GM23248 (cell line): Measurements from ENCODE around the gene KIF13A.

ENCODE experiments used
- EZH2 ChIP-seq: fragments of 200-600 bp; sonication (generic); IDR thresholded peaks from 2 replicates; pipeline ENCODE4 v1.6.1; 2018; ENCODE audit warnings: antibody characterized with exemption, mild to moderate bottlenecking; ENCODE audit not compliant: insufficient read depth, poor library complexity, severe bottlenecking
- EZH2phosphoT487 ChIP-seq: fragments of 200-600 bp; sonication (generic); IDR thresholded peaks from 2 replicates; pipeline ENCODE4 v1.6.1; 2018; ENCODE audit warnings: antibody characterized with exemption, moderate library complexity, mild to moderate bottlenecking, low read depth; ENCODE audit not compliant: insufficient read depth

GRCh38 chr6:17737704-17738252, 249.7 kb downstream of the KIF13A start:
- TF ChIP-seq EZH2phosphoT487 (no peak), EZH2 (no peak)
